HG03558 (cell line): Measurements from ENCODE around the gene NOTCH1.

ENCODE experiments used
- ATAC-seq: cut with Tn5 transposase; IDR thresholded peaks from one replicate; pipeline ENCODE4 v1.9.1; 2021; ENCODE audit warnings: moderate number of reproducible peaks; ENCODE audit not compliant: unreplicated experiment; ENCODE audit errors: extremely low read depth

NOTCH1 gene

GRCh38 chr9:136451221-136451877, 94.5 kb downstream of the NOTCH1 start:
- no peak for ATAC-seq

GRCh38 chr9:136448655-136449054, 97.2 kb downstream of the NOTCH1 start:
- ATAC-seq, result no peak

- ATAC-seq, result no peak
These were observed 98.6 kb downstream of the NOTCH1 start for GRCh38 chr9:136447173-136447778.

GRCh38 chr9:136445799-136446198, 100.0 kb downstream of the NOTCH1 start:
- no peak for ATAC-seq
